ENCODE data around the gene RAB38.

The RAB38 gene

GRCh38 chr11:88170673-88171072 lies 4.6 kb downstream of the RAB38 start:
- TF ChIP-seq CTCF (conservative IDR thresholded peaks at IDR 0.05), result no peak
- no peak for TF ChIP-seq ZFX (IDR thresholded peaks at IDR 0.05)
- no peak overlapping the region for H3K27ac ChIP-seq

- TF ChIP-seq ZFX (IDR thresholded peaks at IDR 0.05) (no peak), CTCF (conservative IDR thresholded peaks at IDR 0.05) (no peak)
- no peak overlapping the region for H3K27ac ChIP-seq
Measured at GRCh38 chr11:88169881-88170280, 5.4 kb downstream of the RAB38 start.

DNA sequence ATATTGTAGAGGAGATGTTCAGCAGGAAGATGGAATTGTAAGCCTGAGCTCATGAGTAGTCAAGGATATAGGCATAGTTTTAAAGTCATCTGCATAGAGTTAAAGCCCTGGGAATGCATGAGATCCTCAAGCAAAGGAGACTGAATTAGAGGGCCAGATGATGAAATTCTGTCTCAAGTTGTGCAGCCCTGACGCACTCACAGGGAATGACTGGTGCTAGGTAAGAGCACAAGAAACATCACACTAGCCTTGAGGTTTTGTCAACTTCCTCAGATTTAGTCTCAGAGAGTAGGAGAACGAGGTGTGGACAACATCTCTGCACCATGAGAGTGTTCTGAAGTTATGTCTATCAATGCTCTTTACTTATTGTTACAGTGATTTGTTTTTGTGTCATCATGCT lies 5.8 kb downstream of the RAB38 start:
- no peak overlapping the region for H3K27ac ChIP-seq
- no peak for TF ChIP-seq ZFX (IDR thresholded peaks at IDR 0.05)
- TF ChIP-seq CTCF (conservative IDR thresholded peaks at IDR 0.05), result no peak

GRCh38 chr11:88167853-88168252 lies 7.4 kb downstream of the RAB38 start:
- TF ChIP-seq ZFX (IDR thresholded peaks at IDR 0.05) (no peak), CTCF (conservative IDR thresholded peaks at IDR 0.05) (no peak)
- H3K27ac ChIP-seq, result no peak overlapping the region

DNA sequence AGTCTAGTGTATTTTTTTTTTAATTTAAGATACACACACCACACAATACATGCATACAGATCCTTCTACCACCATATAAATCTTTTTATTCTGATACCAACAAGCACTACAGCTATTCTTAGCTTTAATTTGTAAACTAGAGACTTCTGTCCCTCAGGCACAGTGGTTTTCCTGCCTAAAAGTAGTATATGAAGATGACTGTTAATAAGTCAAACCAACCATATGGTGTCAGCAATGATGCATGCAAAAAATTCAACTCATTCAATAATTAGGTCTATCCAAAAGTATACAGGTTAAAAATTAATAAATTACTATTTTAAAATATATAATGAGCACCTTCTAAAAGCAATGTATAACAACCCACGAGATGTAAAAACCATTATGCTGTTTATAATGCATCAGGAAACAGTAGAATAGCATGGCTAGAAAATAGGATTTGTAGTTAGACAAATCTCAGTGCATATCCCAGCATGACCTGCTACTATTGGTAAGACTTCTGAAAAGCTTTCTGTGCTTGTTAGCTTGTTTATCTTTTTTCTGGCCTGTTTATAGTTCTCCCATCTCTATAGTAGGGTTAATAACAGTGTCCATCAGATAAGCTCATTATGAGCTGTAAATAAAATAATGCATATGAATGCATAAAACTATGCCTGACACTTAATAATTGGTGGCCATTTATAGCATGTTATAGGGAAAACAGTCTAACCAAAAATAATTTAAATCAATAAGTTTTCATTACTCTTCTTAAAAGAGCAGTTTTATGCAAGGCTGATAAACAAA lies 10.2 kb downstream of the RAB38 start:
- H3K27ac ChIP-seq, result no peak overlapping the region
- TF ChIP-seq CTCF (conservative IDR thresholded peaks at IDR 0.05), result no peak
- TF ChIP-seq ZFX (IDR thresholded peaks at IDR 0.05), result no peak

GRCh38 chr11:88164320-88164719 lies 10.9 kb downstream of the RAB38 start:
- H3K27ac ChIP-seq, result no peak overlapping the region
- no peak for TF ChIP-seq ZFX (IDR thresholded peaks at IDR 0.05)
- TF ChIP-seq CTCF (conservative IDR thresholded peaks at IDR 0.05), result no peak

- TF ChIP-seq CTCF (conservative IDR thresholded peaks at IDR 0.05) (no peak), ZFX (IDR thresholded peaks at IDR 0.05) (no peak)
- H3K27ac ChIP-seq, result no peak overlapping the region
Measured at GRCh38 chr11:88158081-88158480, 17.2 kb downstream of the RAB38 start.

Data from C4-2B (cell line).